Testis (tissue), 2 donors: Measurements from ENCODE around the gene OR2A25.

Source experiments
- POLR2A ChIP-seq: fragments of 450-650 bp; IDR thresholded peaks from one replicate; pipeline ENCODE4 v1.6.1; 2017; ENCODE audit warnings: antibody characterized with exemption, mild to moderate bottlenecking, moderate library complexity
- TF ChIP-seq, protein P1 (sequence below), 3 experiments: fragments of 450-650 bp in 2 of 3; fragments of 200-600 bp in 1 of 3; sonication (generic) in 1 of 3; IDR thresholded peaks; one replicate each; pipeline ENCODE4 v1.5.1; 2016 to 2019; ENCODE audit warnings: antibody characterized with exemption in 3 of 3, mild to moderate bottlenecking in 2 of 3, moderate library complexity in 1 of 3

DNA sequence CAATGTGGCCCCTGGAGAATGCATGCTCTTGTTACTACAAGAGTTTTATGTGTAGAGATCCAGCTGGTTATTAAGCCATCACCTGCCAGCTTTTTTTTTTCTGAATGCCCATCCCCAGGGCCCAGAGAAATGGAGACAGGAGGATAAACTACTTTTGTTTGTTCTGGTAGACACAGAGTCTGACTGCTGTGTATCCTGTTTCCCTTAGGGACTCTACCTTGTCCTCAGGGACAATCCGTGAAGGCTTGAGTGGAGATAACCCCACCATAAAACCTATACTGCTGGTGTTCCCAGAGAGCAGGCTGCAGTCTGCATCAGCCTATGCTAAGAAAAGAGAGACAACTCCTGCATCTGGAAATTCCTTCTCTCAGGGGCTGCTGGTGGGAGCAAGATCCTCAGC is 21.0 kb upstream of the OR2A25 start, which contains the start of gene OR2A5:
- no peak for TF ChIP-seq POLR2A
- TF ChIP-seq, protein P1, sequence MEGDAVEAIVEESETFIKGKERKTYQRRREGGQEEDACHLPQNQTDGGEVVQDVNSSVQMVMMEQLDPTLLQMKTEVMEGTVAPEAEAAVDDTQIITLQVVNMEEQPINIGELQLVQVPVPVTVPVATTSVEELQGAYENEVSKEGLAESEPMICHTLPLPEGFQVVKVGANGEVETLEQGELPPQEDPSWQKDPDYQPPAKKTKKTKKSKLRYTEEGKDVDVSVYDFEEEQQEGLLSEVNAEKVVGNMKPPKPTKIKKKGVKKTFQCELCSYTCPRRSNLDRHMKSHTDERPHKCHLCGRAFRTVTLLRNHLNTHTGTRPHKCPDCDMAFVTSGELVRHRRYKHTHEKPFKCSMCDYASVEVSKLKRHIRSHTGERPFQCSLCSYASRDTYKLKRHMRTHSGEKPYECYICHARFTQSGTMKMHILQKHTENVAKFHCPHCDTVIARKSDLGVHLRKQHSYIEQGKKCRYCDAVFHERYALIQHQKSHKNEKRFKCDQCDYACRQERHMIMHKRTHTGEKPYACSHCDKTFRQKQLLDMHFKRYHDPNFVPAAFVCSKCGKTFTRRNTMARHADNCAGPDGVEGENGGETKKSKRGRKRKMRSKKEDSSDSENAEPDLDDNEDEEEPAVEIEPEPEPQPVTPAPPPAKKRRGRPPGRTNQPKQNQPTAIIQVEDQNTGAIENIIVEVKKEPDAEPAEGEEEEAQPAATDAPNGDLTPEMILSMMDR (IDR thresholded peaks at IDR 0.05), result no peak
